Fibroblast of skin of left biceps (primary cell): Measurements from ENCODE around the gene NAGLU.
"Not testable (repeated sequence)": the region's sequence is repeated elsewhere in the genome, so short reads cannot be mapped to it uniquely, and the experiment has no call there.

Experiments
- DNase-seq, 2 experiments: peaks; one replicate each; pipeline ENCODE4 v3.0.0-alpha.2; 2013; ENCODE audit warnings: low read depth in 2 of 2

Gene NAGLU

GRCh38 chr17:42544874-42545283, 8.8 kb downstream of the NAGLU start:
- DNase-seq: no peak

GRCh38 chr17:42545755-42546505, 9.9 kb downstream of the NAGLU start:
- DNase-seq: not testable (repeated sequence)

- DNase-seq: no peak
Measured at GRCh38 chr17:42547001-42547461, 11.0 kb downstream of the NAGLU start.

- no peak for DNase-seq
Measured at GRCh38 chr17:42547698-42548069, 11.6 kb downstream of the NAGLU start.

GRCh38 chr17:42548070-42548837, 12.2 kb downstream of the NAGLU start:
- no peak for DNase-seq

GRCh38 chr17:42548993-42549755, 13.1 kb downstream of the NAGLU start:
- no peak for DNase-seq

- not testable (repeated sequence) for DNase-seq
Measured at GRCh38 chr17:42552736-42553135, 16.7 kb downstream of the NAGLU start, which contains the start of gene HSD17B1. Gene HSD17B1 (plus strand): TSS chr17:42552923. CDS start chr17:42552934, 11 bp downstream.

- DNase-seq: no peak
Measured at GRCh38 chr17:42553161-42553818, 17.2 kb downstream of the NAGLU start.

- DNase-seq: no peak
Measured at GRCh38 chr17:42553866-42554249, 17.8 kb downstream of the NAGLU start.

- DNase-seq: peak in 1 of 2 experiments; percentile 31
Measured at GRCh38 chr17:42554250-42555121, 18.4 kb downstream of the NAGLU start.

- DNase-seq: no peak
Measured at GRCh38 chr17:42555122-42555622, 19.1 kb downstream of the NAGLU start.

GRCh38 chr17:42555961-42556617, 20.0 kb downstream of the NAGLU start:
- DNase-seq: not testable (repeated sequence)

GRCh38 chr17:42559075-42559474, 23.0 kb downstream of the NAGLU start:
- DNase-seq: no peak

GRCh38 chr17:42560246-42560645, 24.2 kb downstream of the NAGLU start:
- no peak for DNase-seq

- DNase-seq: peak; percentile 95 to 96
Measured at GRCh38 chr17:42561897-42562387, 25.9 kb downstream of the NAGLU start, which contains the start of gene COASY. Gene COASY (plus strand): TSS chr17:42562148. CDS start chr17:42562623, 475 bp downstream.

- DNase-seq: no peak
Measured at GRCh38 chr17:42562388-42563142, 26.5 kb downstream of the NAGLU start.

- no peak for DNase-seq
Measured at GRCh38 chr17:42563143-42563509, 27.1 kb downstream of the NAGLU start.

GRCh38 chr17:42563543-42563942, 27.5 kb downstream of the NAGLU start:
- DNase-seq: no peak

GRCh38 chr17:42563950-42564349, 27.9 kb downstream of the NAGLU start:
- no peak for DNase-seq
